ENCODE measurements around the gene UBE2E2. TPM values are rescaled to one million over a fixed set of nuclear protein-coding genes. Genes with fewer than 3 reads are reported as not detected.

The UBE2E2 gene
- total RNA-seq, 4 donors from 2014 or later: 3.1 to 58.5 (median 25.0) TPM

DNA sequence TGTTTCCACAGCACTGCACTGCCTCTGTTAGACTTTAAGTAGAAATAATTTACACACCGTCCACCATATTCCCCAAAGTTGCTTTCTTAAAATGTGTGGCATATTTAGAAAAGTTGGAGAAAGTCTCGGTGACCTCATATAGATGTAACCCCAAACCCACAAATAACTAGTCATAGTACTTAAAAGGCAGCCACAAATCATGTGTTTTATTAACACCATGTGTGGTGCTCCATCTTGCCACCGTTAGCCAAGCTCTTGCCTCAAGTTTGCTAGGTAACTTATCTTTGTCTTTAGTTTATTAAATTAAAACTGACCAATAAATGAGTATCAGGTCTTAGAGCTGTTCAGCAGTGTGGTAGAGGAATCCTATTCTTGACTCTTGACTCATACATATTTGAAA lies 257.9 kb downstream of the UBE2E2 start:
- Histone ChIP-seq H3K27me3 (no peaks in the 10 kb centered on the region), H3K27ac (no peak overlapping the region), H3K9me3 (no peaks in the 10 kb centered on the region), H3K4me3 (no peak overlapping the region), H3K4me1 (no peaks in the 10 kb centered on the region), H3K36me3 (no peaks in the 10 kb centered on the region)
- intact Hi-C loops (cut with DNase I; ENCODE audit: low total_unique reads): no loop called here
- DNase-seq: no peak
- TF ChIP-seq, protein P1, sequence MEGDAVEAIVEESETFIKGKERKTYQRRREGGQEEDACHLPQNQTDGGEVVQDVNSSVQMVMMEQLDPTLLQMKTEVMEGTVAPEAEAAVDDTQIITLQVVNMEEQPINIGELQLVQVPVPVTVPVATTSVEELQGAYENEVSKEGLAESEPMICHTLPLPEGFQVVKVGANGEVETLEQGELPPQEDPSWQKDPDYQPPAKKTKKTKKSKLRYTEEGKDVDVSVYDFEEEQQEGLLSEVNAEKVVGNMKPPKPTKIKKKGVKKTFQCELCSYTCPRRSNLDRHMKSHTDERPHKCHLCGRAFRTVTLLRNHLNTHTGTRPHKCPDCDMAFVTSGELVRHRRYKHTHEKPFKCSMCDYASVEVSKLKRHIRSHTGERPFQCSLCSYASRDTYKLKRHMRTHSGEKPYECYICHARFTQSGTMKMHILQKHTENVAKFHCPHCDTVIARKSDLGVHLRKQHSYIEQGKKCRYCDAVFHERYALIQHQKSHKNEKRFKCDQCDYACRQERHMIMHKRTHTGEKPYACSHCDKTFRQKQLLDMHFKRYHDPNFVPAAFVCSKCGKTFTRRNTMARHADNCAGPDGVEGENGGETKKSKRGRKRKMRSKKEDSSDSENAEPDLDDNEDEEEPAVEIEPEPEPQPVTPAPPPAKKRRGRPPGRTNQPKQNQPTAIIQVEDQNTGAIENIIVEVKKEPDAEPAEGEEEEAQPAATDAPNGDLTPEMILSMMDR (IDR thresholded peaks at IDR 0.05): no peak
- TF ChIP-seq POLR2A (IDR thresholded peaks at IDR 0.05): no peak

DNA sequence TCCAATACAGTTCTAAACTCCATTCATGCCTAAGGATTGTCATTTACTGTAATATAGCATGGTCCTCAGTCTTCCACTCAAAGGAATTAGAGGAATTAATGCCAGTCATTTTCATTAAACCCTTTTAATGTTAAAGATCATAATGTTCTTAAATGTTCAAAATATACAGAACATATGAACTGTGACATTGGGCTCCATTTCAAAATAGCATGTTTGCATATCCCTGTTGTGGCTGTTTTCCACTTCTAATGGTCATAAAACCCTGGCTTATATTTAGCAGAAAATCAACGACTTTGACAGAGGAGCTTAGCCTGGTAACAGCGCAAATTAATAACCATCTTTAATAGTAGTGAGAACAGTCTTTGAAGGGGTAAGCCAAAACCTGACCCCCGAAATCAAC lies 260.7 kb downstream of the UBE2E2 start:
- intact Hi-C loops (cut with DNase I; ENCODE audit: low total_unique reads): no loop called here
- Histone ChIP-seq H3K27ac (no peak overlapping the region), H3K4me1 (no peaks in the 10 kb centered on the region), H3K36me3 (no peaks in the 10 kb centered on the region), H3K27me3 (no peaks in the 10 kb centered on the region), H3K9me3 (no peaks in the 10 kb centered on the region), H3K4me3 (no peak overlapping the region)
- no peak for DNase-seq
- TF ChIP-seq, protein P1 (IDR thresholded peaks at IDR 0.05): no peak
- TF ChIP-seq POLR2A (IDR thresholded peaks at IDR 0.05): no peak

GRCh38 chr3:23465569-23465968 lies 262.4 kb downstream of the UBE2E2 start:
- intact Hi-C loops (cut with DNase I; ENCODE audit: low total_unique reads): no loop called here
- Histone ChIP-seq H3K4me1 (no peaks in the 10 kb centered on the region), H3K27ac (no peak overlapping the region), H3K27me3 (no peaks in the 10 kb centered on the region), H3K4me3 (no peak overlapping the region), H3K9me3 (no peaks in the 10 kb centered on the region), H3K36me3 (no peaks in the 10 kb centered on the region)
- TF ChIP-seq, protein P1 (IDR thresholded peaks at IDR 0.05): no peak
- no peak for TF ChIP-seq POLR2A (IDR thresholded peaks at IDR 0.05)
- no peak for DNase-seq

GRCh38 chr3:23468203-23468602 lies 265.1 kb downstream of the UBE2E2 start:
- intact Hi-C loops (cut with DNase I; ENCODE audit: low total_unique reads): no loop called here
- no peaks in the 10 kb centered on the region for H3K27me3 ChIP-seq
- no peak for TF ChIP-seq POLR2A (IDR thresholded peaks at IDR 0.05)
- TF ChIP-seq, protein P1 (IDR thresholded peaks at IDR 0.05): no peak
- H3K4me3 ChIP-seq: no peak overlapping the region
- no peak for DNase-seq
- no peaks in the 10 kb centered on the region for H3K4me1 ChIP-seq
- no peak overlapping the region for H3K27ac ChIP-seq
- H3K36me3 ChIP-seq: no peaks in the 10 kb centered on the region
- no peaks in the 10 kb centered on the region for H3K9me3 ChIP-seq

GRCh38 chr3:23474580-23475357 lies 271.6 kb downstream of the UBE2E2 start:
- H3K9me3 ChIP-seq: no peaks in the 10 kb centered on the region
- no peak overlapping the region for H3K27ac ChIP-seq
- intact Hi-C loops (cut with DNase I; ENCODE audit: low total_unique reads): no loop called here
- no peaks in the 10 kb centered on the region for H3K27me3 ChIP-seq
- no peak overlapping the region for H3K4me3 ChIP-seq
- TF ChIP-seq, protein P1 (IDR thresholded peaks at IDR 0.05): no peak
- TF ChIP-seq POLR2A (IDR thresholded peaks at IDR 0.05): no peak
- H3K4me1 ChIP-seq: no peaks in the 10 kb centered on the region
- DNase-seq: no peak
- no peaks in the 10 kb centered on the region for H3K36me3 ChIP-seq
